GM10248 (cell line): ENCODE measurements around the gene GNG7.

Experiments used
- CTCF ChIA-PET: fragments of 300-600 bp; sonication (Branson Sonifier 250); formaldehyde crosslinking; extraction: SDS; loops from one replicate; lab custom pipeline; 2021; ENCODE audit warnings: antibody characterized with exemption; lab: Yijun Ruan, JAX
- POLR2A ChIA-PET: fragments of 350-650 bp; sonication (Branson Sonifier 250); formaldehyde crosslinking; extraction: SDS; loops from one replicate; lab custom pipeline; 2020; ENCODE audit warnings: antibody characterized with exemption; lab: Yijun Ruan, JAX
- DNase-seq: peaks from one replicate; pipeline ENCODE4 v3.0.0; 2012; ENCODE audit errors: extremely low spot score
- TF ChIP-seq, protein P1 (sequence below): IDR thresholded peaks from 2 replicates; pipeline ENCODE4 v1.5.1; 2012; ENCODE audit warnings: mild to moderate bottlenecking, low read depth; ENCODE audit errors: extremely low read depth, missing control alignments, control extremely low read depth

Gene GNG7

GRCh38 chr19:2638417-2638940, 64.0 kb downstream of the GNG7 start:
- ChIA-PET CTCF (interaction anchor here (3.0 to 4.3 kb wide), 4 partner anchors 9 to 165 kb away, joined by 12 to 109 read pairs (median 29); no protein-coding TSS in a partner anchor), POLR2A (no interaction called here)
- DNase-seq: no peak
- TF ChIP-seq, protein P1, sequence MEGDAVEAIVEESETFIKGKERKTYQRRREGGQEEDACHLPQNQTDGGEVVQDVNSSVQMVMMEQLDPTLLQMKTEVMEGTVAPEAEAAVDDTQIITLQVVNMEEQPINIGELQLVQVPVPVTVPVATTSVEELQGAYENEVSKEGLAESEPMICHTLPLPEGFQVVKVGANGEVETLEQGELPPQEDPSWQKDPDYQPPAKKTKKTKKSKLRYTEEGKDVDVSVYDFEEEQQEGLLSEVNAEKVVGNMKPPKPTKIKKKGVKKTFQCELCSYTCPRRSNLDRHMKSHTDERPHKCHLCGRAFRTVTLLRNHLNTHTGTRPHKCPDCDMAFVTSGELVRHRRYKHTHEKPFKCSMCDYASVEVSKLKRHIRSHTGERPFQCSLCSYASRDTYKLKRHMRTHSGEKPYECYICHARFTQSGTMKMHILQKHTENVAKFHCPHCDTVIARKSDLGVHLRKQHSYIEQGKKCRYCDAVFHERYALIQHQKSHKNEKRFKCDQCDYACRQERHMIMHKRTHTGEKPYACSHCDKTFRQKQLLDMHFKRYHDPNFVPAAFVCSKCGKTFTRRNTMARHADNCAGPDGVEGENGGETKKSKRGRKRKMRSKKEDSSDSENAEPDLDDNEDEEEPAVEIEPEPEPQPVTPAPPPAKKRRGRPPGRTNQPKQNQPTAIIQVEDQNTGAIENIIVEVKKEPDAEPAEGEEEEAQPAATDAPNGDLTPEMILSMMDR: no peak

GRCh38 chr19:2636897-2637683, 65.4 kb downstream of the GNG7 start:
- ChIA-PET POLR2A (interaction anchor here (4.9 kb wide), 1 partner anchor 160 kb away, joined by 41 read pairs; the partner anchor contains the start of gene GADD45B), CTCF (interaction anchor here (0.6 to 4.3 kb wide), 35 partner anchors 11 to 496 kb away, joined by 3 to 109 read pairs (median 4); partner anchors contain the start of genes GADD45B, SGTA and TIMM13)
- DNase-seq: peak; percentile 91
- TF ChIP-seq, protein P1: peak; percentile 87

DNA sequence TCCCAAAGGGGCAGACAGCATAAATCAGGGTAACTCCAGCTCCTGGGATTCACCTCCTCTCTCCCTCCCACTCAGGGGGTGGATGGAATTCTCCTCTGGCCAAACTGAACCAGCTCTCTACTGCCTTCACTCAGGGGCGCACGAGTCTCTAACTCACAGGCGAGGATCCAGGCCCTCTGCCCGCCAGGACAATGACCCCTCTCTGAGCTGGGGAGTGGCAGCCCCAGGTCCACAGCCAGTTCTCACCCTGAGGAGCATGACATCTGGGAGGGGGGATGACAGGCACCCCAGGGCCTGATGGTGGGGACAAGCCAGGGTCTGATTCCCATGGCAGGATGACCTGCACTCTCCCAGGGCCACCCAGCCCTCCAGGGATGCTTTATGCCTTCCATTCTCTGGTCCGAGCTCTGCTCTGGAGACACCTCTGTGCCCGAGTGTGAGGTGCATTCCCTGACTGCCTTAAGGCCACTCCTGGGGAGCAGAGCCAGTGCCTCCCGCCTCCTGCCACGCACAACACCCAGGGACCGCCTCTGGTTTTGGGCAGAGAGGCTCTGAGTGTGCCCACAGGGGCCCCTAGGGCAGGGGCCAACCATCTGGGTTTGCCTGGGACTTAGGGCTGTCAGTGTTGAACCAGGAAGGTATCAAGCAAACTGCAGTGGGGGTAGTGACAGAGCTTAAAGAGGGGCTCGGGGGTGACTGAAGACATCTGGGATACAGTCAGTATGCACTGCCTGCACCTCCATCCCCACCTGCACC, 66.2 kb downstream of the GNG7 start:
- CTCF ChIA-PET: interaction anchor here (0.6 to 4.3 kb wide), 28 partner anchors 11 to 497 kb away, joined by 3 to 109 read pairs (median 4); partner anchors contain the start of genes GADD45B and TIMM13
- TF ChIP-seq, protein P1: no peak
- no peak for DNase-seq
- POLR2A ChIA-PET: interaction anchor here (4.9 kb wide), 1 partner anchor 159 kb away, joined by 41 read pairs; the partner anchor contains the start of gene GADD45B

- DNase-seq: no peak
- ChIA-PET CTCF (interaction anchor here (1.0 to 4.0 kb wide), 4 partner anchors 13 to 252 kb away, joined by 3 to 109 read pairs (median 6); no protein-coding TSS in a partner anchor), POLR2A (interaction anchor here (0.7 to 4.9 kb wide), 2 partner anchors 11 to 158 kb away, joined by 3 to 41 read pairs; partner anchors contain the start of gene GADD45B)
- TF ChIP-seq, protein P1: no peak
Observed at GRCh38 chr19:2634960-2635359, 67.5 kb downstream of the GNG7 start.

- no peak for DNase-seq
- TF ChIP-seq, protein P1: no peak
- CTCF ChIA-PET: interaction anchor here (1.0 to 1.5 kb wide), 3 partner anchors 10 to 26 kb away, joined by 3 to 5 read pairs (median 3); no protein-coding TSS in a partner anchor
- POLR2A ChIA-PET: interaction anchor here (0.6 to 4.9 kb wide), 4 partner anchors 10 to 157 kb away, joined by 3 to 41 read pairs (median 3); partner anchors contain the start of gene GADD45B
Observed at GRCh38 chr19:2634228-2634951, 68.1 kb downstream of the GNG7 start.
